Hepatocyte (in vitro differentiated cells): Measurements from ENCODE around the gene PLAC8L1. TPM values are rescaled to one million over a fixed set of nuclear protein-coding genes. Genes with fewer than 3 reads are reported as not detected.

ENCODE experiments used
- DNase-seq: peaks from one replicate; pipeline ENCODE4 v3.0.0-alpha.2; 2016; ENCODE audit warnings: low spot score
- H2AFZ ChIP-seq: fragments of 200-600 bp; sonication (generic); 2 replicates; pipeline ENCODE4 v1.6.0; 2016; ENCODE audit warnings: antibody characterized with exemption, mild to moderate bottlenecking
- H3K27ac ChIP-seq: fragments of 200-600 bp; sonication (generic); 2 replicates; pipeline ENCODE4 v1.5.1; 2016; ENCODE audit warnings: mild to moderate bottlenecking
- H3K27me3 ChIP-seq: fragments of 200-600 bp; sonication (generic); 2 replicates; pipeline ENCODE4 v1.6.1; 2016
- H3K36me3 ChIP-seq: fragments of 200-600 bp; sonication (generic); replicated peaks from 2 replicates; pipeline ENCODE4 v1.5.1; 2016; ENCODE audit warnings: low read depth; ENCODE audit not compliant: insufficient read depth
- H3K4me1 ChIP-seq: fragments of 200-600 bp; sonication (generic); 2 replicates; pipeline ENCODE4 v1.5.1; 2016; ENCODE audit warnings: mild to moderate bottlenecking, moderate library complexity; ENCODE audit not compliant: insufficient read depth
- H3K4me2 ChIP-seq: fragments of 200-600 bp; sonication (generic); 2 replicates; pipeline ENCODE4 v1.6.0; 2016
- H3K4me3 ChIP-seq: fragments of 200-600 bp; sonication (generic); 2 replicates; pipeline ENCODE4 v1.5.1; 2016; ENCODE audit warnings: mild to moderate bottlenecking
- H3K79me2 ChIP-seq: fragments of 200-600 bp; sonication (generic); 2 replicates; pipeline ENCODE4 v1.6.0; 2017; ENCODE audit warnings: mild to moderate bottlenecking
- H3K9me2 ChIP-seq: fragments of 200-600 bp; sonication (generic); replicated peaks from 2 replicates; pipeline ENCODE4 v1.6.0; 2017; ENCODE audit warnings: mild to moderate bottlenecking; ENCODE audit not compliant: insufficient read depth
- H3K9me3 ChIP-seq: fragments of 200-600 bp; sonication (generic); 2 replicates; pipeline ENCODE4 v1.5.1; 2016; ENCODE audit warnings: low read depth, mild to moderate bottlenecking
- H4K20me1 ChIP-seq: fragments of 200-600 bp; sonication (generic); 2 replicates; pipeline ENCODE4 v1.6.0; 2016; ENCODE audit warnings: mild to moderate bottlenecking; ENCODE audit not compliant: insufficient read depth, poor library complexity, severe bottlenecking
- CTCF ChIP-seq: fragments of 200-600 bp; sonication (generic); IDR thresholded peaks from 2 replicates; pipeline ENCODE4 v1.5.1; 2016; ENCODE audit warnings: antibody characterized with exemption, mild to moderate bottlenecking; ENCODE audit not compliant: poor library complexity
- EZH2 ChIP-seq: fragments of 200-600 bp; sonication (generic); IDR thresholded peaks from 2 replicates; pipeline ENCODE4 v1.6.1; 2016; ENCODE audit warnings: antibody characterized with exemption, mild to moderate bottlenecking, borderline replicate concordance
- EZH2phosphoT487 ChIP-seq: fragments of 200-600 bp; sonication (generic); IDR thresholded peaks from one replicate; pipeline ENCODE4 v1.6.1; 2018; ENCODE audit warnings: antibody characterized with exemption, mild to moderate bottlenecking, low read depth, moderate library complexity; ENCODE audit not compliant: unreplicated experiment, severe bottlenecking
- WGBS: methylation state at CpG from one replicate; pipeline ENCODE4 v1.1.6; 2016; ENCODE audit warnings: low lambda C conversion rate; ENCODE audit errors: missing lambda C conversion rate; 5-methylcytosine and 5-hydroxymethylcytosine counted together
- polyA plus RNA-seq: library from polyadenylated mRNA; unstranded; fragments of >200 nt; fragmentation: Nextera tagmentation; extraction: Ambion mirVana; gene quantifications from 2 replicates; pipeline ENCODE4 v1.2.1, GENCODE V29; 2016
- total RNA-seq: library from RNA; depleted of rRNA; stranded (reverse); fragments of >200 nt; gene quantifications from 2 replicates; pipeline ENCODE4 v1.2.3, GENCODE V29; 2014

Gene PLAC8L1
- total and polyA plus RNA-seq, 2 experiments from 2014 or later: 1.1 to 1.5 TPM

GRCh38 chr5:146101646-146102045 lies 3.7 kb downstream of the PLAC8L1 start:
- 73% methylated on average over 2 of the region's 2 CpGs for WGBS
- no peaks in the 10 kb centered on the region for H3K27me3 ChIP-seq
- H3K36me3 ChIP-seq: no peaks in the 10 kb centered on the region
- no peak overlapping the region for H3K27ac ChIP-seq
- no peak overlapping the region for H2AFZ ChIP-seq
- TF ChIP-seq EZH2phosphoT487 (no peak), CTCF (no peak), EZH2 (no peak)
- H3K4me2 ChIP-seq: no peak overlapping the region
- DNase-seq: no peak
- no peaks in the 10 kb centered on the region for H3K79me2 ChIP-seq
- peaks cover 5% of the 10 kb centered on the region for H3K4me1 ChIP-seq
- H3K9me3 ChIP-seq: no peaks in the 10 kb centered on the region
- H3K9me2 ChIP-seq: no peaks in the 10 kb centered on the region
- H4K20me1 ChIP-seq: no peaks in the 10 kb centered on the region
- H3K4me3 ChIP-seq: no peak overlapping the region

- no peaks in the 10 kb centered on the region for H3K9me3 ChIP-seq
- H3K27me3 ChIP-seq: no peaks in the 10 kb centered on the region
- DNase-seq: no peak
- no peaks in the 10 kb centered on the region for H3K79me2 ChIP-seq
- no peak overlapping the region for H3K4me2 ChIP-seq
- H3K4me3 ChIP-seq: no peak overlapping the region
- H3K36me3 ChIP-seq: no peaks in the 10 kb centered on the region
- H3K9me2 ChIP-seq: no peaks in the 10 kb centered on the region
- peaks cover 5% of the 10 kb centered on the region for H3K4me1 ChIP-seq
- no peak overlapping the region for H2AFZ ChIP-seq
- no peaks in the 10 kb centered on the region for H4K20me1 ChIP-seq
- no peak for TF ChIP-seq EZH2
- no peak for TF ChIP-seq CTCF
- no peak for TF ChIP-seq EZH2phosphoT487
- WGBS: 79% methylated on average over 6 of the region's 6 CpGs
- no peak overlapping the region for H3K27ac ChIP-seq
Observed at GRCh38 chr5:146098047-146098446, 7.3 kb downstream of the PLAC8L1 start.

DNA sequence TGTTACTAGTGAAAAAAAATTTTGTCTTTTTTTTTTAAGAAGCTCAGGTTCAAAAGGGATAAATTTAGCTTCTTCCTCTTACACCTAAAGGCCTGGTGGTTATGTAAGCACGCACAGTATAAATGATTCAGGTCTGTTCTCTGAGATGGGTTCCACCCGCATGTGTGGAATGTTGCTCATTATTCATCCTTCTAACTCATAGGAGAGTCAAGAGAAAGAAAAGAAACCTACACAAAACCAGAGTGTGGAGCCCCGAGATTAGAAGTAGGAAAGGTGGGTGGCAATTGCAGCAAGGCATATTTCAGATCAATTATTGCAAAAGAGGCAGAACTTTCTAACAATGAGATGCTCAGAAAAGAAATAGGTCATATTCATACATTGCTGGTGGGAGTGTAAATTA lies 13.5 kb downstream of the PLAC8L1 start:
- H3K4me2 ChIP-seq: no peak overlapping the region
- H3K27me3 ChIP-seq: no peaks in the 10 kb centered on the region
- no peaks in the 10 kb centered on the region for H3K9me2 ChIP-seq
- no peak overlapping the region for H3K4me3 ChIP-seq
- no peaks in the 10 kb centered on the region for H3K4me1 ChIP-seq
- H3K36me3 ChIP-seq: no peaks in the 10 kb centered on the region
- TF ChIP-seq EZH2phosphoT487: no peak
- no peak for TF ChIP-seq EZH2
- no peak for TF ChIP-seq CTCF
- H4K20me1 ChIP-seq: no peaks in the 10 kb centered on the region
- H3K27ac ChIP-seq: no peak overlapping the region
- H3K79me2 ChIP-seq: no peaks in the 10 kb centered on the region
- H3K9me3 ChIP-seq: no peaks in the 10 kb centered on the region
- no peak overlapping the region for H2AFZ ChIP-seq
- DNase-seq: no peak
- 86% methylated on average over 3 of the region's 3 CpGs for WGBS

GRCh38 chr5:146089287-146089686 lies 16.1 kb downstream of the PLAC8L1 start:
- Histone ChIP-seq H4K20me1 (no peaks in the 10 kb centered on the region), H3K4me2 (no peak overlapping the region), H3K9me3 (no peaks in the 10 kb centered on the region), H3K27me3 (no peaks in the 10 kb centered on the region), H3K4me3 (no peak overlapping the region), H3K79me2 (no peaks in the 10 kb centered on the region), H2AFZ (no peak overlapping the region), H3K27ac (no peak overlapping the region), H3K9me2 (no peaks in the 10 kb centered on the region), H3K4me1 (no peaks in the 10 kb centered on the region), H3K36me3 (no peaks in the 10 kb centered on the region)
- no peak for DNase-seq
- no peak for TF ChIP-seq EZH2phosphoT487
- no peak for TF ChIP-seq EZH2
- no peak for TF ChIP-seq CTCF
